Measurements from ENCODE around the gene GFPT1.
"Not testable (repeated sequence)": the region's sequence is repeated elsewhere in the genome, so short reads cannot be mapped to it uniquely, and the experiment has no call there.

The GFPT1 gene

DNA sequence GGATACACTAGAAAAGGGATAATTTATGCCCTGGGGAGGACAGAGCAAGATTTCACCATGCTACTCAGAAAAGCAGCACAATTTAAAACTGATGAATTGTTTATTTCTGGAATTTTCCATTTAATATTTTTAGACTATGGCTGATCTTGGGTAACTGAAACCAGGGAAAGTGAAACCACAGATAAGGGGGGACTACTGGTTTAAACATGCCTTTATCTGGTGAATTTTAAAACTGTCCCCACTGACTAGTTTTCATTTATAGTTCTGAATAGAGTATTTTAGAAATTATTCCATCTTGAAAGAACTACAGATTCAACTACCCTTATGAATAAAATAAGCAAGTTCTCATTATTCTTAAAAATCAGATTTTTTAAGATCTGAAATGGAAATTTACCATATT, 35.2 kb upstream of the GFPT1 start:
- no peak for TF ChIP-seq CTCF (IDR thresholded peaks at IDR 0.05; ENCODE audit: low read depth, low read length)
- no peak overlapping the region for H3K4me3 ChIP-seq (ENCODE audit: low read depth, low read length)

GRCh38 chr2:69419111-69419510, 32.1 kb upstream of the GFPT1 start:
- in situ Hi-C loops (cut with HindIII; ENCODE audit: low sequenced_read_pairs); DNase-seq (ENCODE audit: low read depth, low spot score); H3K4me3 ChIP-seq (ENCODE audit: low read depth, low read length): not testable (repeated sequence)

More for the DNA sequence above, 35.2 kb upstream of the GFPT1 start:
- DNase-seq (ENCODE audit: low read depth, low spot score) = no peak
- in situ Hi-C loops (cut with HindIII; ENCODE audit: low sequenced_read_pairs) = no loop called here

DNA sequence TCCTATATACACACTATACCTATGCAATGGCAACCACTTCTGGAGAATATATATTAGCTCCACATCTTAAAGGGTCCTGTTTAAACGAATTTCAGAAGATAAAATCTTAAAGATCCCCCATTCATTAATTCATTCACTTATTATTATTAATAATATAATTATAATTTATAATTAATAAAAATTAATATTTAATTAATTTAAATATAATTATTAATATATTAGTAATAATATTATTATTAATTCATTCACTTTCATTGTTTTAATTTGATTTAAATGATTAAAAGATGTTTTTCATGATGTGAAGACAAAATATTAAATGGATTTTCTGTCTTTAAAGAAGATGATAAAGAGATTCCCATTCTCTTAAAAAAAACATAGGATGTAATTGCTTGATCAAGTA, 29.1 kb upstream of the GFPT1 start:
- in situ Hi-C loops (cut with HindIII; ENCODE audit: low sequenced_read_pairs) = no loop called here
- no peak for DNase-seq (ENCODE audit: low read depth, low spot score)
- H3K4me3 ChIP-seq (ENCODE audit: low read depth, low read length) = no peak overlapping the region
- no peak for TF ChIP-seq CTCF (IDR thresholded peaks at IDR 0.05; ENCODE audit: low read depth, low read length)

DNA sequence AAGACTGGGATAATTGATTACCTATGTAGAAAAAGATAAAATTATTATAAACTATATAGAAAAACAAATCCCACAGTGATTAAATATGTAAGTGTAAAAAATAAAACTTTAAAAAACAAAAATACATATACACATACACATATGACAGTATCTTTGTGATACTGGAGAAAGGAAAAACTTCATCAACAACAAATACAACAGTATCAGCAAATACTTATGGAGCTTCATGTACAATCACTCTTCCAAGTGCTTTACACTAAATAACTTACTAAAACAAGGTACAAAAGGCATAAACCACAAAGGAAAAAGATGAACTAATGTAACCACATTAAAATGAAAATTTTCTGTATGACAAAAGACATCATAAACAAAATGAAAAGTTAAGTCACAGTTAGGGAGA, 24.1 kb upstream of the GFPT1 start:
- no peak overlapping the region for H3K4me3 ChIP-seq (ENCODE audit: low read depth, low read length)
- no peak for TF ChIP-seq CTCF (IDR thresholded peaks at IDR 0.05; ENCODE audit: low read depth, low read length)
- no peak for DNase-seq (ENCODE audit: low read depth, low spot score)
- in situ Hi-C loops (cut with HindIII; ENCODE audit: low sequenced_read_pairs) = no loop called here

DNA sequence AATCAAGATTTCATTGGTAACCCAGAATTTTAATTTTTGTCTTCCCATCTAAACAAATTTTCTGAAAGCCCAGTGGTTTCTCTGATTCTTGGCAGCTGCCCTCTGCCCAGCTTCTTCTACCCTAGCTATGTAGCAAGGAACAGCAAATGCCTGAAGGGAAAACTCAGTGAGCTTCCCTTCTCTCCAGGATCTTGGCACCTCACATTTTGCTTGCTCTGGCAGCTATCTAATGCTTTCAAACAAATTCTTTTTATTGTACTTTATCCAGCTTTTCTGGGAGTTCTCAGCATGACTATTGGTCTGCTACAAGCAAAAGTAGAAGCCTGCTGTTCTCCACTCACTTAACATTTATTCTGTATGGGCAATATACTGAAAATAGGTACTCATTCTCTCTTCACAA, 18.3 kb upstream of the GFPT1 start:
- no peak for TF ChIP-seq CTCF (IDR thresholded peaks at IDR 0.05; ENCODE audit: low read depth, low read length)
- in situ Hi-C loops (cut with HindIII; ENCODE audit: low sequenced_read_pairs) = no loop called here
- no peak for DNase-seq (ENCODE audit: low read depth, low spot score)
- no peak overlapping the region for H3K4me3 ChIP-seq (ENCODE audit: low read depth, low read length)

GRCh38 chr2:69400121-69400520, 13.1 kb upstream of the GFPT1 start:
- DNase-seq (ENCODE audit: low read depth, low spot score) = no peak
- no peak for TF ChIP-seq CTCF (IDR thresholded peaks at IDR 0.05; ENCODE audit: low read depth, low read length)
- H3K4me3 ChIP-seq (ENCODE audit: low read depth, low read length) = no peak overlapping the region
- in situ Hi-C loops (cut with HindIII; ENCODE audit: low sequenced_read_pairs) = no loop called here

DNA sequence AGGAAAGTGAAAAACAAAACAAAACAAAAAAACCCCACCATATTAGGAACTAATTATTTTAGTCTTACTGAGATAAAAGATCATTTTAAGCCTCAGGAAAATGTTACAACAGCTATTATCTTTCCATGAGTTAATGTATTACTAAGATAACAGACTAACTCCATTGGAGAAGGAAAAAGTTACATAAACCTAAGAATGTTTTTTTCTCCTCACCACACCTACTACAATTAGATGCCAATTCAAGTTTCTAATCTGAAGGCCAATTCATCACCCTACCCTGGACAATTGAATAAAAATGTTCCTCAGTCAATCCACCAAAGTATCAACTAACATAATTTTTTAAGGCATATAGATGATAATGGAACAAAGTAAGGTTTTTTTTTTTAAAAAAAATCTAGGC, 10.2 kb upstream of the GFPT1 start:
- TF ChIP-seq CTCF (IDR thresholded peaks at IDR 0.05; ENCODE audit: low read depth, low read length) = no peak
- no peak overlapping the region for H3K4me3 ChIP-seq (ENCODE audit: low read depth, low read length)
- in situ Hi-C loops (cut with HindIII; ENCODE audit: low sequenced_read_pairs) = no loop called here
- no peak for DNase-seq (ENCODE audit: low read depth, low spot score)
